H1 (cell line): ENCODE data around the gene GCH1. TPM values are rescaled to one million over a fixed set of nuclear protein-coding genes. Genes with fewer than 3 reads are reported as not detected.

Source experiments
- CTCF ChIA-PET: fragments of 300-600 bp; sonication (Branson Sonifier 250); formaldehyde crosslinking; loops from one replicate; lab custom pipeline; 2021; ENCODE audit not compliant: partially characterized antibody; lab: Charles Lee
- POLR2A ChIA-PET: fragments of 300-600 bp; sonication (Branson Sonifier 250); formaldehyde crosslinking; loops from one replicate; lab custom pipeline; 2021; ENCODE audit warnings: inconsistent platforms; ENCODE audit not compliant: partially characterized antibody; lab: Charles Lee
- DNase-seq, 2 experiments: peaks; one replicate each; pipeline versions ENCODE4 v3.0.0 to v3.0.0-alpha.2; 2010 to 2022; ENCODE audit warnings: low spot score in 2 of 2, low read depth in 1 of 2, mixed read lengths in 1 of 2
- FAIRE-seq: peaks from 2 replicates; lab custom pipeline; 2011; peaks lifted over from hg19 to GRCh38; lab: Jason Lieb, UNC
- H2AFZ ChIP-seq: 2 replicates; pipeline ENCODE4 v1.8.1; 2012; ENCODE audit warnings: low read length, inconsistent platforms
- H2AK5ac ChIP-seq: 2 replicates; pipeline ENCODE4 v1.6.1; 2013; ENCODE audit warnings: low read depth, low read length
- H2BK120ac ChIP-seq: replicated peaks from 2 replicates; pipeline ENCODE3; 2013; ENCODE audit warnings: low read depth, low read length, inconsistent platforms
- H2BK12ac ChIP-seq: 2 replicates; pipeline ENCODE4 v1.6.1; 2013; ENCODE audit warnings: low read depth, low read length
- H2BK15ac ChIP-seq: 2 replicates; pipeline ENCODE4 v1.6.1; 2013; ENCODE audit warnings: low read length
- H2BK20ac ChIP-seq: 2 replicates; pipeline ENCODE4 v1.6.1; 2013; ENCODE audit warnings: low read length
- H2BK5ac ChIP-seq: 2 replicates; pipeline ENCODE4 v1.6.1; 2013; ENCODE audit warnings: low read depth, low read length
- H3K14ac ChIP-seq: 2 replicates; pipeline ENCODE4 v1.6.1; 2013; ENCODE audit warnings: inconsistent platforms; ENCODE audit not compliant: insufficient read length
- H3K18ac ChIP-seq: 2 replicates; pipeline ENCODE4 v1.6.1; 2013; ENCODE audit warnings: low read length; ENCODE audit errors: extremely low read depth
- H3K23ac ChIP-seq: 2 replicates; pipeline ENCODE4 v1.6.1; 2013; ENCODE audit warnings: inconsistent platforms; ENCODE audit not compliant: insufficient read length
- H3K23me2 ChIP-seq: 2 replicates; pipeline ENCODE4 v1.6.1; 2013; ENCODE audit warnings: low read depth, low read length
- H3K27ac ChIP-seq: 2 replicates; pipeline ENCODE4 v1.6.1; 2011; ENCODE audit warnings: low read depth, low read length, inconsistent platforms
- H3K27me3 ChIP-seq, 4 experiments: replicated peaks in 1 of 4; 1 replicate in 1 of 4; 2 replicates in 3 of 4; pipeline versions ENCODE4 v1.6.1 to v1.8.1; 2011 to 2013; ENCODE audit warnings: low read length in 3 of 4, mild to moderate bottlenecking in 3 of 4, inconsistent platforms in 2 of 4, mixed read lengths in 2 of 4, moderate library complexity in 1 of 4; ENCODE audit not compliant: control insufficient read depth in 3 of 4, insufficient read depth in 3 of 4; ENCODE audit errors: extremely low read depth in 1 of 4
- H3K36me3 ChIP-seq, 4 experiments: 2 replicates each; pipeline versions ENCODE4 v1.6.1 to v1.8.1; 2011 to 2013; ENCODE audit warnings: mild to moderate bottlenecking in 4 of 4, low read length in 3 of 4, moderate library complexity in 2 of 4, control low read depth in 1 of 4, inconsistent platforms in 1 of 4; ENCODE audit not compliant: insufficient read depth in 4 of 4, control insufficient read depth in 2 of 4
- H3K4ac ChIP-seq: replicated peaks from 2 replicates; pipeline ENCODE3; 2013; ENCODE audit warnings: low read length, low read depth, mixed read lengths, inconsistent platforms; ENCODE audit not compliant: insufficient read length
- H3K4me1 ChIP-seq, 4 experiments: replicated peaks in 1 of 4; 1 replicate in 1 of 4; 2 replicates in 3 of 4; pipeline versions ENCODE4 v1.6.1 to v1.8.1; 2011 to 2013; ENCODE audit warnings: low read length in 3 of 4, inconsistent platforms in 2 of 4, mixed read lengths in 1 of 4; ENCODE audit not compliant: insufficient read depth in 4 of 4, control insufficient read depth in 3 of 4
- H3K4me2 ChIP-seq, 2 experiments: 2 replicates each; pipeline versions ENCODE4 v1.6.1 to v1.8.1; 2011 to 2013; ENCODE audit warnings: low read depth in 2 of 2, low read length in 2 of 2, control low read depth in 1 of 2, inconsistent platforms in 1 of 2, mild to moderate bottlenecking in 1 of 2; ENCODE audit not compliant: insufficient read depth in 1 of 2
- H3K4me3 ChIP-seq, 4 experiments: fragments of 200-600, 300-600 bp in 1 of 4; sonication (generic), shearing (Covaris generic), sonication (Bioruptor Twin) in 1 of 4; 2 replicates each; pipeline versions ENCODE4 v1.5.1 to v1.8.1; 2011 to 2016; ENCODE audit warnings: low read length in 4 of 4, low read depth in 3 of 4, control low read depth in 2 of 4, inconsistent platforms in 2 of 4, mild to moderate bottlenecking in 2 of 4, mixed read lengths in 1 of 4, moderate library complexity in 1 of 4; ENCODE audit not compliant: insufficient read depth in 2 of 4; ENCODE audit errors: extremely low read depth in 1 of 4
- H3K56ac ChIP-seq: replicated peaks from 2 replicates; pipeline ENCODE3; 2013; ENCODE audit warnings: low read depth, mild to moderate bottlenecking, mixed read lengths, low read length, inconsistent platforms; ENCODE audit not compliant: insufficient read length
- H3K79me1 ChIP-seq: 2 replicates; pipeline ENCODE4 v1.6.1; 2013; ENCODE audit warnings: low read depth, low read length, control low read depth
- H3K79me2 ChIP-seq, 2 experiments: 2 replicates each; pipeline versions ENCODE4 v1.6.1 to v1.8.1; 2012 to 2013; ENCODE audit warnings: low read length in 2 of 2, mild to moderate bottlenecking in 2 of 2, inconsistent platforms in 1 of 2; ENCODE audit not compliant: insufficient read depth in 2 of 2, control insufficient read depth in 1 of 2
- H3K9ac ChIP-seq, 4 experiments: replicated peaks in 1 of 4; 1 replicate in 1 of 4; 2 replicates in 3 of 4; pipeline versions ENCODE4 v1.6.1 to v1.8.1; 2011 to 2013; ENCODE audit warnings: low read depth in 3 of 4, low read length in 3 of 4, control low read depth in 2 of 4, mild to moderate bottlenecking in 2 of 4, moderate library complexity in 2 of 4, inconsistent platforms in 1 of 4; ENCODE audit errors: extremely low read depth in 1 of 4
- H3K9me3 ChIP-seq, 2 experiments: 2 replicates each; pipeline versions ENCODE4 v1.6.1 to v1.8.1; 2012 to 2013; ENCODE audit warnings: mild to moderate bottlenecking in 2 of 2, moderate library complexity in 2 of 2, control low read depth in 1 of 2, inconsistent platforms in 1 of 2, low read depth in 1 of 2, low read length in 1 of 2, mixed read lengths in 1 of 2; ENCODE audit not compliant: insufficient read depth in 2 of 2
- H4K20me1 ChIP-seq, 2 experiments: replicated peaks in 1 of 2; 2 replicates each; pipeline versions ENCODE3 to v1.8.1; 2011 to 2013; ENCODE audit warnings: inconsistent platforms in 2 of 2, low read length in 2 of 2, mild to moderate bottlenecking in 1 of 2; ENCODE audit not compliant: insufficient read depth in 2 of 2, control insufficient read depth in 1 of 2
- H4K5ac ChIP-seq: 2 replicates; pipeline ENCODE4 v1.6.1; 2013; ENCODE audit warnings: low read length, low read depth, mixed read lengths, inconsistent platforms; ENCODE audit not compliant: insufficient read length
- H4K8ac ChIP-seq: 2 replicates; pipeline ENCODE4 v1.8.0; 2013; ENCODE audit warnings: mild to moderate bottlenecking, moderate library complexity, low read length, inconsistent platforms; ENCODE audit not compliant: insufficient read depth; ENCODE audit errors: extremely low read depth
- H4K91ac ChIP-seq: replicated peaks from 2 replicates; pipeline ENCODE3; 2013; ENCODE audit warnings: low read length, mixed read lengths, inconsistent platforms; ENCODE audit not compliant: insufficient read length
- WGBS, 2 experiments: shearing (Covaris generic) in 1 of 2; methylation state at CpG; one replicate each; pipeline versions ENCODE4 v1.1.6 to v1.1.7; 2013 to 2015; ENCODE audit warnings: low lambda C conversion rate in 2 of 2, mixed read lengths in 2 of 2, inconsistent platforms in 1 of 2, low coverage in 1 of 2, missing lambda C conversion rate in 1 of 2; ENCODE audit not compliant: insufficient replicate concordance in 2 of 2, insufficient coverage in 1 of 2, insufficient read length in 1 of 2; ENCODE audit errors: extremely low coverage in 1 of 2, missing lambda C conversion rate in 1 of 2; 5-methylcytosine and 5-hydroxymethylcytosine counted together
- polyA plus RNA-seq, 7 experiments: library from polyadenylated mRNA; depleted of rRNA in 3 of 7; stranded (reverse) in 5 of 7; unstranded in 2 of 7; fragments of >200 nt in 5 of 7; fragments of 200-250 nt in 2 of 7; gene quantifications; 1 replicate in 5 of 7; 2 replicates in 1 of 7; 4 replicates in 1 of 7; pipeline versions ENCODE4 v1.2.1 to v1.2.3, GENCODE V29; 2011 to 2013; ENCODE audit warnings: missing spikeins in 2 of 7, mixed read lengths in 2 of 7
- total RNA-seq: library from RNA; stranded (reverse); fragmentation: NEBNext Ultra II Directional; extraction: Animal tissue kit (Norgen Biotek cat#: 25700); gene quantifications from 2 replicates; pipeline ENCODE4 v1.2.1, GENCODE V29; 2021
- TF ChIP-seq, protein P1 (sequence below): IDR thresholded peaks from 2 replicates; pipeline ENCODE4 v1.6.1; 2012; ENCODE audit warnings: inconsistent platforms

The GCH1 gene
- total and polyA plus RNA-seq, 2 of the 8 experiments (the other 6 are each of a cell fraction or from before 2014, with no cell fraction given): 7.3 to 7.9 TPM

DNA sequence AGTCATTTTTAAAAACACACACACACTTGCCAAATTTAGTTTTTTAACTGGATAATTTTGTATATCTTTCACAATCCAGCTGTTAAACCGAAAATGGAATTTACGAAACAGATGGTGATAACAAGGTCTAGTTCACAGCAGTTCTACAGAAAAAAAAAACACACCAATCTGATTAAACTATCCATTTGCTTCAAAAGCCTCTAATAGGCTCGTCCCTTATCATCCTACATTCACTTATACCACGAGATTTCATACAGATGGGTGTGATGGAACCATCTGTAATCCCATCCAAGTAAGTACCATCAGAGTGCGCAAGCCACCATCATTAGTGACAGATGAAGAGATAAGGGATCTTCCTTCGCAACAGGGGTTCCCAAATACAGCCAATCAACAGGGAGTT, 20.1 kb downstream of the GCH1 start:
- no peak overlapping the region for H3K27ac ChIP-seq
- H3K18ac ChIP-seq: no peak overlapping the region
- H4K8ac ChIP-seq: no peak overlapping the region
- H4K5ac ChIP-seq: no peak overlapping the region
- H4K20me1 ChIP-seq: peaks cover 0 to 4% of the 10 kb centered on the region in 2 experiments
- no peak overlapping the region for H3K4ac ChIP-seq
- H3K4me1 ChIP-seq: peaks cover 0 to 6% (median 0%) of the 10 kb centered on the region in 4 experiments; a peak in 3 of 7 replicates
- no peak overlapping the region for H2BK12ac ChIP-seq
- no peak overlapping the region for H2AK5ac ChIP-seq
- H4K91ac ChIP-seq: no peak overlapping the region
- H2BK120ac ChIP-seq: no peak overlapping the region
- no peaks in the 10 kb centered on the region for H3K27me3 ChIP-seq
- no peaks in the 10 kb centered on the region for H3K79me2 ChIP-seq
- no peak overlapping the region for H3K4me3 ChIP-seq
- H2BK20ac ChIP-seq: no peak overlapping the region
- no peak overlapping the region for H3K9ac ChIP-seq
- H2BK15ac ChIP-seq: no peak overlapping the region
- no peak overlapping the region for H2BK5ac ChIP-seq
- H3K56ac ChIP-seq: no peak overlapping the region
- no peak overlapping the region for H3K23ac ChIP-seq
- WGBS, 2 experiments: 91% methylated on average over 6 of the region's 6 CpGs; no CpG with 5 or more reads in 1 of the 2 experiments
- H3K9me3 ChIP-seq: no peaks in the 10 kb centered on the region
- FAIRE-seq: no peak
- H2AFZ ChIP-seq: no peak overlapping the region
- no peak overlapping the region for H3K14ac ChIP-seq
- H3K36me3 ChIP-seq: no peaks in the 10 kb centered on the region
- ChIA-PET CTCF (interaction anchor here (1.1 to 4.3 kb wide), 3 partner anchors 10 to 77 kb away, joined by 3 to 16 read pairs (median 9); no protein-coding TSS in a partner anchor), POLR2A (interaction anchor here (1.7 kb wide), 1 partner anchor 20 kb away, joined by 4 read pairs; the partner anchor contains the start of gene GCH1)
- no peaks in the 10 kb centered on the region for H3K79me1 ChIP-seq
- no peak for DNase-seq
- TF ChIP-seq, protein P1, sequence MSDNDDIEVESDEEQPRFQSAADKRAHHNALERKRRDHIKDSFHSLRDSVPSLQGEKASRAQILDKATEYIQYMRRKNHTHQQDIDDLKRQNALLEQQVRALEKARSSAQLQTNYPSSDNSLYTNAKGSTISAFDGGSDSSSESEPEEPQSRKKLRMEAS: no peak
- no peak overlapping the region for H3K4me2 ChIP-seq
- no peaks in the 10 kb centered on the region for H3K23me2 ChIP-seq
